Body of pancreas (tissue), 4 donors: ENCODE data around the gene LOXL3.

Source experiments
- CTCF ChIP-seq, 7 experiments: fragments of 450-650 bp in 4 of 7; fragments of 200-600 bp in 3 of 7; sonication (generic) in 3 of 7; IDR thresholded peaks; one replicate each; pipeline ENCODE4 v1.5.1; 2016 to 2019; ENCODE audit warnings: antibody characterized with exemption in 7 of 7
- POLR2A ChIP-seq, 3 donors: fragments of 450-650 bp; IDR thresholded peaks; one replicate each; pipeline ENCODE4 v1.6.1; 2016; ENCODE audit warnings: antibody characterized with exemption in 3 of 3, mild to moderate bottlenecking in 2 of 3

GRCh38 chr2:74548285-74548899 lies 5.3 kb downstream of the LOXL3 start:
- TF ChIP-seq CTCF (IDR thresholded peaks at IDR 0.05) (no peak), POLR2A (IDR thresholded peaks at IDR 0.05) (no peak)
